ENCODE measurements around the gene DCDC2B. TPM values are rescaled to one million over a fixed set of nuclear protein-coding genes. Genes with fewer than 3 reads are reported as not detected.

The DCDC2B gene
- total and polyA plus RNA-seq, 7 donors = 0.04 TPM; not detected in 6

DNA sequence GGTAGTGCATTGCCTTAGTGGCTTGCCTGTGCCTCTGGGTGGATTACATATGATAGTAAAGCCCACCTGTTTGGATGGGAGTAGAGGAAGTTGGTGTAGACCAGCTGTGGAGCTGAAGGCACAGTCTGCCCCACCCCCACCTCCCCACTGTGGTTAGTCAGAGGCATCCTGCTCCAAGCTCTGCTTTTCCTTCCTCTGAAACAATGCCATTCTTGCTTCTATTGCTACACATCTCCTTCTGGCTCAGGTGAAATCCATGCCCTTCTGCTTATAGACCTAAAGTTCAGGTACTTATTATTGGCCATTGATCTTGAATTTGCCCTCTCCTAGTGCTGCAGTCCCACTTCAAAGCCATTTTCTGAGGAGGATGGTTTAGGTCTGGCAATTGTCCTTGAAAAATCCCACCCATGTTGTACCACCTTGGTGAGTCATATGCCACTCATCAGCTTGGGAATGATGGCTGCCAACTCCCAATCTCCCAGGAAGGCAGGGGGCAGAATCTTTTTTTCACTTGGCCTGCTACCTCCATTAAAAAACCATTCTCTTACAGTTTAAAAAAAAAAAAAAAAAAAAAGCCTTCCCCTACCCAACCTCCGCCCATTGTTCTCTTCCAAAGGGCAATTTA is 36.2 kb upstream of the DCDC2B start:
- TF ChIP-seq EP300 (IDR thresholded peaks at IDR 0.05) (no peak), POLR2A (IDR thresholded peaks at IDR 0.05) (no peak), POLR2AphosphoS5 (IDR thresholded peaks at IDR 0.05) (no peak)
- TF ChIP-seq, protein P1, sequence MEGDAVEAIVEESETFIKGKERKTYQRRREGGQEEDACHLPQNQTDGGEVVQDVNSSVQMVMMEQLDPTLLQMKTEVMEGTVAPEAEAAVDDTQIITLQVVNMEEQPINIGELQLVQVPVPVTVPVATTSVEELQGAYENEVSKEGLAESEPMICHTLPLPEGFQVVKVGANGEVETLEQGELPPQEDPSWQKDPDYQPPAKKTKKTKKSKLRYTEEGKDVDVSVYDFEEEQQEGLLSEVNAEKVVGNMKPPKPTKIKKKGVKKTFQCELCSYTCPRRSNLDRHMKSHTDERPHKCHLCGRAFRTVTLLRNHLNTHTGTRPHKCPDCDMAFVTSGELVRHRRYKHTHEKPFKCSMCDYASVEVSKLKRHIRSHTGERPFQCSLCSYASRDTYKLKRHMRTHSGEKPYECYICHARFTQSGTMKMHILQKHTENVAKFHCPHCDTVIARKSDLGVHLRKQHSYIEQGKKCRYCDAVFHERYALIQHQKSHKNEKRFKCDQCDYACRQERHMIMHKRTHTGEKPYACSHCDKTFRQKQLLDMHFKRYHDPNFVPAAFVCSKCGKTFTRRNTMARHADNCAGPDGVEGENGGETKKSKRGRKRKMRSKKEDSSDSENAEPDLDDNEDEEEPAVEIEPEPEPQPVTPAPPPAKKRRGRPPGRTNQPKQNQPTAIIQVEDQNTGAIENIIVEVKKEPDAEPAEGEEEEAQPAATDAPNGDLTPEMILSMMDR (IDR thresholded peaks at IDR 0.05) = no peak
- H3K27me3 ChIP-seq = no peaks in the 10 kb centered on the region
- H3K4me3 ChIP-seq = no peak overlapping the region
- H3K27ac ChIP-seq = no peak overlapping the region
- WGBS, 2 donors = 89 to 94% methylated on average over 1 of the region's 1 CpG
- H3K36me3 ChIP-seq = peaks cover 13 to 62% (median 38%) of the 10 kb centered on the region in 4 donors
- no peaks in the 10 kb centered on the region for H3K4me1 ChIP-seq
- no peak for DNase-seq
- no peaks in the 10 kb centered on the region for H3K9me3 ChIP-seq
- intact Hi-C loops (cut with DNase I) = no loop called here

DNA sequence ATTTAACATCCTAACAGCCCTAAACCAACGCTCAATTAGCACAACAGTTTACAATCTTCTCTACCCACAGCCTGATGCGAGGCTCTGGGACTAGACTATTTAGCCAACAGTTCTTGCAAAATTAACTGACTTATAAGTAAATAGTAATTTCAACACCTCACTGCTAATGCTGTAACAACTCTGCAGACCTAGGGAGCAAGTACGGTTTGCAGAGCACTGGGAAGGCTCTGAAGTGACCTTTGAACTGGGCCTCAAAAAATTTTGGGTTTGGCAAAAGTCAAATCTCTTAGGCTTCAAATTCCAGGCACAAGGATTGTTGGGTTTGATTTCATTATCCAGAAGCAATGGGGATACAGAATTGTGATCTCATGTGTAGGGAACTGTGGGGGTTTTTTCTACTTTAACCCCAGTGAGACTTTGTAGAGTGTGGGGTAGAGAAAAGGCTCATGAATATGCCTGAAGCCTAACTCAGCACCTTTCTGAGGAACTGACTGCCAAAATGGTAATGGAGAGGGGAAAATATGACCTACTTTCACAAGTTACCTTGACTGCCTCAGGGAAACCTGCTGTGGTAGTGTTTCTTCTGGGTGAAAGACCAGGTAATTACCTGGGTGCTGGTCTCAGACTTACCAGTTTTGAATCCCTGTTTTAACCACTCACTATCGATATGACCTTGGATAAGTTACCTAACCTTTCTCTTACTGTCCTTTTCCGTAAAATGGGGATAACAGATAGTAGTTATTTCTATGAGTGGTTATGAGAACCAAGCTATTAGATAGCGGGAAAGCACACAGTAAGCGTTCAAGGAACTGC is 30.3 kb upstream of the DCDC2B start:
- TF ChIP-seq EP300 (IDR thresholded peaks at IDR 0.05) (no peak), POLR2AphosphoS5 (IDR thresholded peaks at IDR 0.05) (no peak), POLR2A (IDR thresholded peaks at IDR 0.05) (no peak)
- TF ChIP-seq, protein P1 (IDR thresholded peaks at IDR 0.05) = no peak
- H3K27ac ChIP-seq = peak overlapping the region; percentile 90 to 95 (median 92)
- H3K27me3 ChIP-seq = no peaks in the 10 kb centered on the region
- H3K36me3 ChIP-seq = peaks cover 0 to 31% (median 7%) of the 10 kb centered on the region in 4 donors
- no peaks in the 10 kb centered on the region for H3K9me3 ChIP-seq
- peaks cover 0 to 43% (median 38%) of the 10 kb centered on the region in 4 donors for H3K4me1 ChIP-seq
- intact Hi-C loops (cut with DNase I) = loop anchor here (2.0 to 5.0 kb wide), 2 partner anchors 70 to 114 kb away; partner anchors contain the start of genes HDAC1 and KPNA6
- peak overlapping the region; percentile 44 to 75 (median 59) for H3K4me3 ChIP-seq
- peak; percentile 10 for DNase-seq
- 85 to 87% methylated on average over 7 of the region's 7 CpGs for WGBS, 2 donors

DNA sequence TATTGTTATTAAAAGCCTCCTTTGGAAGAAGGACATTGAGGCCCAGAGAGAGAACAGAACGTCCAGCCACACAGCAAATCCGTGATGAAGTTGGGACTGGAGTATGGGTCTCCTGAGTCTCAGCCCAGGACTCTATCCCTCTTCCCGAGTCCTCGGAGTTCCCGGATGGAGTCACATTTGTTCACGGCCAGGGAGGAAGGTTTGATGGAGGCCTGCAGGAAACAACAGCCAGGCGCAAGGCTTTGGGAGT is 29.8 kb upstream of the DCDC2B start:
- peaks cover 0 to 31% (median 11%) of the 10 kb centered on the region in 4 donors for H3K36me3 ChIP-seq
- TF ChIP-seq, protein P1 (IDR thresholded peaks at IDR 0.05) = no peak
- no peak for TF ChIP-seq POLR2AphosphoS5 (IDR thresholded peaks at IDR 0.05)
- TF ChIP-seq EP300 (IDR thresholded peaks at IDR 0.05) = no peak
- no peak for TF ChIP-seq POLR2A (IDR thresholded peaks at IDR 0.05)
- intact Hi-C loops (cut with DNase I) = loop anchor here (2.0 to 5.0 kb wide), 2 partner anchors 70 to 113 kb away; partner anchors contain the start of genes HDAC1 and KPNA6
- peak overlapping the region; percentile 90 to 95 (median 92) for H3K27ac ChIP-seq
- H3K4me3 ChIP-seq = peak overlapping the region; percentile 44 to 75 (median 59)
- peaks cover 0 to 48% (median 44%) of the 10 kb centered on the region in 4 donors for H3K4me1 ChIP-seq
- H3K9me3 ChIP-seq = no peaks in the 10 kb centered on the region
- DNase-seq = peak; percentile 70
- no peaks in the 10 kb centered on the region for H3K27me3 ChIP-seq
- 15 to 22% methylated on average over 7 of the region's 7 CpGs for WGBS, 2 donors

DNA sequence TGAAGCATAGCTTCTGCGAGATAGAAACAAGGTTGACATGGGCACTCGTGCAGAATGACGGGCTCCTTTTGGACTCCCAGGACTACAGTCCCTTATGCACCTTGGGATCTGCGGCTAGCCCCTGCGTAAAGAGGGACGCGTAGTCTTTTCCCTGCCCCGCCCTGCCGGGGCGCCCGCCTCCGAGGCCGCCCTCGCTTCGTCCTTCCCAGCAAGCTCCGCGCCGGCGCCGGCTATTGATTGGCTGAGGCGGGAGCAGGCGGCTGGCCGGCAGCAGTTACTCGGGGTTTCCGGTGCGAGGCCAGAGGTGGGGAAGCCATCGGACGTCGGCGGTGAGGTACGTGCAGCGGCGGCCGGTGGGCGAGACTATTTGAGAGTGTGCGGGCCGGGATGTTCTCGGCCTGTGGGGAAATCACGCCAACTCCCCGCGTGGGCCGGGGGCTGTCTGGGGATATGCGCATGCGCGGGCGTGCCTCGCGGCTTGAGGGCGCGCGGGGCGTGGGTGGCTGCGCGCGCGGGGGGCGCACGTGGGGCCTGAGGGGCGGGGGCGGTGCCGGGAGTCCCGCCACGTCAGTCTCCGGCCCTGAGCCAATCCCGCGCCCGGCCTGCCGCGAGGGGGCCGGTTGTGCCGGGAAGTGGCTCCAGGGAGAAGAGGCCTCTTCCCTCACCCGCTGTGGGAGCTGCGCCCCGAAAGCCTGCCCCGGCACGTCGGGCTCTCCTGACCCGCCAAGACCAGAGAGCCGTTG is 29.3 kb upstream of the DCDC2B start, which contains the start of gene TXLNA:
Gene TXLNA (plus strand): TSS at position 233 of the 743 bp plus-strand sequence. CDS start 671 bp downstream, outside the sequence.
- Histone ChIP-seq H3K4me1 (peaks cover 0 to 53% (median 49%) of the 10 kb centered on the region in 4 donors), H3K9me3 (no peaks in the 10 kb centered on the region), H3K27me3 (no peaks in the 10 kb centered on the region), H3K27ac (peak within 1 kb of the TSS; percentile 90 to 95 (median 92)), H3K4me3 (peak within 1 kb of the TSS; percentile 44 to 75 (median 59)), H3K36me3 (peaks cover 0 to 34% (median 16%) of the 10 kb centered on the region in 4 donors)
- intact Hi-C loops (cut with DNase I) = loop anchor here (1.0 to 5.0 kb wide), 4 partner anchors 43 to 167 kb away; partner anchors contain the start of genes EIF3I, HDAC1, KHDRBS1 and KPNA6
- 0% methylated on average over 79 of the region's 79 CpGs for WGBS, 2 donors
- DNase-seq = peak; percentile 98
- peak; percentile 72 to 91 (median 86) for TF ChIP-seq POLR2AphosphoS5 (IDR thresholded peaks at IDR 0.05)
- peak; percentile 72 to 78 for TF ChIP-seq POLR2A (IDR thresholded peaks at IDR 0.05)
- TF ChIP-seq, protein P1 (IDR thresholded peaks at IDR 0.05) = no peak

Measured in sigmoid colon (tissue), 7 donors.